Gastrocnemius medialis (tissue), 4 donors: ENCODE results near the gene GEMIN5.

Source experiments
- CTCF ChIP-seq, 5 experiments: fragments of 450-650 bp in 3 of 5; fragments of 200-600 bp in 2 of 5; sonication (generic) in 2 of 5; IDR thresholded peaks in 4 of 5; conservative IDR thresholded peaks in 1 of 5; 1 replicate in 4 of 5; 2 replicates in 1 of 5; pipeline ENCODE4 v1.5.1; 2016 to 2019; ENCODE audit warnings: antibody characterized with exemption in 5 of 5, mild to moderate bottlenecking in 3 of 5, moderate library complexity in 3 of 5
- POLR2A ChIP-seq, 2 donors: fragments of 450-650 bp; IDR thresholded peaks; one replicate each; pipeline ENCODE4 v1.6.1; 2017; ENCODE audit warnings: antibody characterized with exemption in 2 of 2, mild to moderate bottlenecking in 2 of 2, moderate library complexity in 2 of 2

GRCh38 chr5:154933537-154933936 is 4.5 kb downstream of the GEMIN5 start:
- TF ChIP-seq CTCF (IDR thresholded peaks at IDR 0.05 in 4 of 5, conservative IDR thresholded peaks at IDR 0.05 in 1 of 5) = no peak
- TF ChIP-seq POLR2A (IDR thresholded peaks at IDR 0.05) = no peak
